GM12864 (cell line): Measurements from ENCODE around the gene BTBD2.
"Not testable (repeated sequence)": the region's sequence is repeated elsewhere in the genome, so short reads cannot be mapped to it uniquely, and the experiment has no call there.

Experiments
- DNase-seq: peaks from one replicate; pipeline ENCODE4 v3.0.0-alpha.2; 2011; ENCODE audit warnings: low read depth
- H3K4me3 ChIP-seq: 2 replicates; pipeline ENCODE4 v1.5.1; 2011; ENCODE audit warnings: mild to moderate bottlenecking, low read depth, low read length, control low read depth
- CTCF ChIP-seq: IDR thresholded peaks from 2 replicates; pipeline ENCODE4 v1.5.1; 2011; ENCODE audit warnings: low read depth, mild to moderate bottlenecking, moderate library complexity, low read length, control low read depth, inconsistent platforms; ENCODE audit errors: missing control alignments

The BTBD2 gene

GRCh38 chr19:1992759-1993260 is 22.7 kb downstream of the BTBD2 start:
- no peak for TF ChIP-seq CTCF
- H3K4me3 ChIP-seq, result no peak overlapping the region
- DNase-seq, result no peak

- no peak for TF ChIP-seq CTCF
- DNase-seq, result no peak
- H3K4me3 ChIP-seq, result no peak overlapping the region
Observed at GRCh38 chr19:1991018-1991913, 24.2 kb downstream of the BTBD2 start.

GRCh38 chr19:1990230-1991017 is 25.1 kb downstream of the BTBD2 start:
- no peak for DNase-seq
- no peak for TF ChIP-seq CTCF

GRCh38 chr19:1989513-1990229 is 25.8 kb downstream of the BTBD2 start:
- DNase-seq, result no peak
- no peak overlapping the region for H3K4me3 ChIP-seq
- no peak for TF ChIP-seq CTCF

More at GRCh38 chr19:1990230-1991017, 25.1 kb downstream of the BTBD2 start:
- H3K4me3 ChIP-seq, result no peak overlapping the region

- H3K4me3 ChIP-seq, DNase-seq: not testable (repeated sequence)
Observed at GRCh38 chr19:1988464-1988863, 27.1 kb downstream of the BTBD2 start.

- H3K4me3 ChIP-seq, result no peak overlapping the region
- no peak for DNase-seq
- no peak for TF ChIP-seq CTCF
Observed at GRCh38 chr19:1987197-1988187, 28.0 kb downstream of the BTBD2 start.
